Natural killer cell treated with Interleukin-12 subunit alpha and Interleukin-12 subunit beta and Interleukin-15 and Interleukin-18, amount 100 ng/mL, for 72 hours (primary cell): Measurements from ENCODE around the gene TMCO5A. TPM values are rescaled to one million over a fixed set of nuclear protein-coding genes. Genes with fewer than 3 reads are reported as not detected.
A peak's percentile ranks its signal among the peaks of the same experiment; 100 is the strongest.
"Not testable (repeated sequence)": the region's sequence is repeated elsewhere in the genome, so short reads cannot be mapped to it uniquely, and the experiment has no call there.

Experiments used
- ATAC-seq, 2 donors: fragments of 150-1000 bp; cut with Tn5 transposase in 1 of 2; sonication (Bioruptor Pico), chemical (Tn5 transposase) in 1 of 2; 2 replicates each; pipeline ENCODE4 v1.10.0; 2021
- DNase-seq: peaks from one replicate; pipeline ENCODE4 v3.0.0; 2022; ENCODE audit warnings: low spot score
- H3K27ac Mint-ChIP-seq, 2 donors: 1 replicate in 1 of 2; 2 replicates in 1 of 2; pipeline ENCODE4 v1.8.0; 2022; ENCODE audit warnings: mixed read lengths in 2 of 2, mild to moderate bottlenecking in 1 of 2, moderate library complexity in 1 of 2
- H3K27me3 Mint-ChIP-seq, 2 donors: 1 replicate in 1 of 2; 2 replicates in 1 of 2; pipeline ENCODE4 v1.8.0; 2022; ENCODE audit warnings: mixed read lengths in 2 of 2
- H3K36me3 Mint-ChIP-seq: one replicate; pipeline ENCODE4 v1.8.0; 2022; ENCODE audit warnings: mixed read lengths
- H3K4me1 Mint-ChIP-seq, 2 donors: 1 replicate in 1 of 2; 2 replicates in 1 of 2; pipeline ENCODE4 v1.8.0; 2022; ENCODE audit warnings: low read depth in 2 of 2, mixed read lengths in 2 of 2, mild to moderate bottlenecking in 1 of 2
- H3K4me3 Mint-ChIP-seq: one replicate; pipeline ENCODE4 v1.8.0; 2022; ENCODE audit warnings: mixed read lengths
- H3K9me3 Mint-ChIP-seq: 2 replicates; pipeline ENCODE4 v1.8.0; 2022; ENCODE audit warnings: mixed read lengths
- total RNA-seq, 2 donors: library from RNA; stranded (reverse); gene quantifications; one replicate each; pipeline ENCODE4 v1.2.3, GENCODE V29; 2022

The TMCO5A gene
- total RNA-seq, 2 donors from 2014 or later: not detected

DNA sequence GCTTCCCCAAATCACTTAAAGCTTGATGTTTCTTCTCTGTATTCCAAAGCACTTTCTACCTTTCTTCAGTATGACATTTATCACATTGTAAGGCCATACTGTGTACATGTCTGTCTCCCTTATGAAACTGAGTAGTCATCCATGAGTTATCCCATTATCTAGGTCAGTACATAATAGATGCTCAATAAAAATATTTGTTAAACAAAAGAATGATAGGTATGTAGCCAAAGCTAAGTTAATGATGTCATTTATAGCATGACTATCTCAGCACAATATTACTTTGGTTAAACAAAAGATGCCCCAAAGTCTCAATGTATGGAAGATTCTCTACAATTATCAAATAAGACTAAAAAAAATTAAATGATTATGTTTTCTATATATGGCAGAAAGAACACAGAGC lies 3.1 kb upstream of the TMCO5A start:
- DNase-seq: no peak
- Mint-ChIP-seq H3K9me3 (peaks cover 5% of the 10 kb centered on the region), H3K4me3 (no peak overlapping the region), H3K27ac (no peak overlapping the region), H3K36me3 (no peaks in the 10 kb centered on the region), H3K4me1 (no peaks in the 10 kb centered on the region), H3K27me3 (peaks cover 11 to 37% of the 10 kb centered on the region in 2 donors)
- no peak for ATAC-seq

DNA sequence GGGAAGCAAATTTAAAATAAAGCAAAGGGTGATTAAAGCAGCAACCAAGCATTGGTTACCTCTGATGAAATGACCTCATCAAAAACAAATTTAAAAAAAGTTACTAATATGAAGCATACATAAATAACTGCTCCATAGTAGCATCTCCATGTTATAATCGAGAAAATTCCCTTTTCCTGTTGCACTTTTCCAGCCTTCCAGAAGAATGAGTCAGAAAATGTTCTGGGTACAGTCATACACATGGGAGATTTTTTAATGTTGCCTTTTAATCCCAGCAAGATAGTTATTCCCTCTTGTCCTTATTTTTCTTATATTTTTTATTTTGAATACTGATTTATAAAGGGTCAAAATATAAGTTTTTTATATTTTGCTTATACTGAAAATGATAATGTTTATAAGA lies 2.6 kb upstream of the TMCO5A start:
- no peak for DNase-seq
- peaks cover 8% of the 10 kb centered on the region for H3K9me3 Mint-ChIP-seq
- no peaks in the 10 kb centered on the region for H3K36me3 Mint-ChIP-seq
- peaks cover 13 to 37% of the 10 kb centered on the region in 2 donors for H3K27me3 Mint-ChIP-seq
- no peaks in the 10 kb centered on the region for H3K4me1 Mint-ChIP-seq
- no peak for ATAC-seq
- no peak overlapping the region for H3K4me3 Mint-ChIP-seq
- no peak overlapping the region for H3K27ac Mint-ChIP-seq

DNA sequence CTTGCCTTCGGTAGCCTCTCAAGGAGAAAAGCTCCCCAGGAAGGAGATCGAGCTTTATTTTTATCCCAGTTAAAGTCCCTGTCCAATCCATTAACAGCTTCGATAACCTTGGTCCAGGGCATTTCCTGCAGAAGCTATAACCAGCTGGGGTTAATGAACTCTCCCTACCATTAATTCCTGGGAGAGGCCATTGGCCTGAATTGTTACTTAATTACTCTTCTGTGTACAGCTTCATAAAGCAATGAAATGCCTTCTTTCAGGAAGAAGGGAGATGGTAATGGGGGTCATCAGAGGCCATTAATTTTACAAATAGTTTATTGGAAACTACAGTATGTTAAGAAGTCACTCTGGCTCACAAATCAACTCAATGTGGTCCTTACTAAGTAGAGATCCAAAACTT lies 1.9 kb upstream of the TMCO5A start:
- Mint-ChIP-seq H3K27ac (no peak overlapping the region), H3K36me3 (no peaks in the 10 kb centered on the region), H3K4me1 (no peaks in the 10 kb centered on the region), H3K27me3 (peaks cover 13 to 31% of the 10 kb centered on the region in 2 donors), H3K4me3 (no peak overlapping the region), H3K9me3 (peaks cover 8% of the 10 kb centered on the region)
- ATAC-seq (no peak), DNase-seq (no peak)

DNA sequence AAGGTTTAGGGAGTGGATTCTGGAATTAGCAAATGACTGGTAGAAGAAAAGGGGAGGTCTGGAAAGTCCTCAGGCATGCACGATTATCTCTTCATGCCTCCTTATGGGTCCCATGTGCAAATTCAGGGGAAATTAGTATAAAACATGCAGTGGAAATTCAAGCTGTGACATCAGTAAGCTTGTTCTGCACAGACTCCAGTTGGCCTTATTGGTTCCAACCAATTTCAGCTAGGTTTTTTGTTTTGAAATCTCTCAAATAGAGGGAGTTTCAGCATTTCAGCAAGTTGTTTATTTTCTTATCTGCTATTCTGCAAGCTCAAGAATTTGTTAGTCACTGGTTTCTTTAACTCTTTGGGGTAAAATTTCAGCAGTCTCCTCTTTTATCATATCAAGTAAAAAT lies 774 bp upstream of the TMCO5A start:
- Mint-ChIP-seq H3K9me3 (peaks cover 8% of the 10 kb centered on the region), H3K4me3 (no peak overlapping the region), H3K27me3 (peaks cover 11 to 28% of the 10 kb centered on the region in 2 donors), H3K27ac (no peak overlapping the region), H3K36me3 (no peaks in the 10 kb centered on the region), H3K4me1 (no peaks in the 10 kb centered on the region)
- DNase-seq (no peak), ATAC-seq (no peak)

DNA sequence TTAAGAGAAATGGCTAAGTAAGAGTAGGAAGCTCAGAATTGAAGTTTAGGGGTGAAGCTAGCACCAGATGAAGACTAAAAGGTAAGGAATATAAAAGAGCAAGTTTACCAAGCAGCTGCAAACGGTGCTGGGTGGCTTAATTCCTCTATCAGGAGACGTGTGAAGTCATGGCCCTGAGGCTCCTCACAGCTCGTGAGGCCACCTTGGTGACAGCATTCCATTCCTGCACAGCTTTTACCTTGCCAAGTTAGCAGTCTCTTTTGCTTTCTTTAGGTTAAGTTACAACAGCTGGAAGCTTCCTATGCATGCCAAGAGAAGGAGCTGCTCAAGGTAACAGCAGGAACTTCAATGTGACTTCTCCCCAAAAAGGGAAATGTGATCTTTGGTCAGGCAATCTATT lies 6.4 kb downstream of the TMCO5A start:
- no peak overlapping the region for H3K27ac Mint-ChIP-seq
- no peaks in the 10 kb centered on the region for H3K4me1 Mint-ChIP-seq
- no peak for ATAC-seq
- H3K4me3 Mint-ChIP-seq: no peak overlapping the region
- H3K27me3 Mint-ChIP-seq: peaks cover 9 to 10% of the 10 kb centered on the region in 2 donors
- DNase-seq: no peak
- no peaks in the 10 kb centered on the region for H3K36me3 Mint-ChIP-seq
- peaks cover 13% of the 10 kb centered on the region for H3K9me3 Mint-ChIP-seq

DNA sequence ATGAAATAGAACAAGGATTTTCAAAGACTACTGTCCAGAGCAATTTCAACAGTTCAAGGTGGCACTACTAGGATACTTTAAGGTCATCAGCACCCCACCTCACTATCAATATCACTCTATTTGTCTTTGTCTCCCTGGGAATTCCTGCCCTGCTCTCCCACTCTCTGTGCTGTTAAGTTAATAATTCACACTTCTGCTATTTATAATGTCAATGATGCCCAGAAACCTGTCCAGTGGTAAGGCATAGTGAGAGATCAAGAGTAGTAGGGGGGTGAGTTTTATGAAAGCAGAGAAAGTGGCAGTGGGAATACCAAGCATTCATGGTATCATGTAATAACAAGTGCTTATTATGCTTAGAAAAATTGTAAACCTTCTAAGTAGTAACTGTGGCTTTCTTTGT lies 7.3 kb downstream of the TMCO5A start:
- peaks cover 9 to 12% of the 10 kb centered on the region in 2 donors for H3K27me3 Mint-ChIP-seq
- H3K27ac Mint-ChIP-seq: no peak overlapping the region
- ATAC-seq (no peak), DNase-seq (no peak)
- no peaks in the 10 kb centered on the region for H3K4me1 Mint-ChIP-seq
- H3K36me3 Mint-ChIP-seq: no peaks in the 10 kb centered on the region
- peaks cover 7% of the 10 kb centered on the region for H3K9me3 Mint-ChIP-seq
- H3K4me3 Mint-ChIP-seq: no peak overlapping the region

DNA sequence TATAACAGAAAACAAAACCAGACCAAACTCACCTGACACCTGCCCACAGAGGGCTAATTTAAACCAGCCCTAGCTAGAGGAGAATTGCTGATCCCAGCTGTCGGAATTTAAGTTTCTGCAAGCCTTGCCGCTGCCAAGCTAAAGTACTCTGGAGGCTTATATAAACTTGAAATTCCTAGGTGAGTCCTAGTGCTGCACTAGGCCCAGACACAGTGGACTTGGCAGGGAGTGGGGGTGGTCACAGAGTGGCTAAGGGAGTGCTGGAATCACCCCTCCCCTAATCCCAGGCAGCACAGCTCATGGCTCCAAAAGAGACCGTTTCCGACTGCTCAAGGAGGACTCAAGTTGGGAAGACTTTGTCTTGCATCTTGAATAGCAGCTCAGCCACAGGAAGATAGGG lies 17.6 kb downstream of the TMCO5A start:
- ATAC-seq: no peak
- peaks cover 17 to 28% of the 10 kb centered on the region in 2 donors for H3K27me3 Mint-ChIP-seq
- H3K4me1 Mint-ChIP-seq: no peaks in the 10 kb centered on the region
- peaks cover 7% of the 10 kb centered on the region for H3K36me3 Mint-ChIP-seq
- peaks cover 4% of the 10 kb centered on the region for H3K9me3 Mint-ChIP-seq
- no peak for DNase-seq
- H3K27ac Mint-ChIP-seq: no peak overlapping the region
- H3K4me3 Mint-ChIP-seq: no peak overlapping the region

DNA sequence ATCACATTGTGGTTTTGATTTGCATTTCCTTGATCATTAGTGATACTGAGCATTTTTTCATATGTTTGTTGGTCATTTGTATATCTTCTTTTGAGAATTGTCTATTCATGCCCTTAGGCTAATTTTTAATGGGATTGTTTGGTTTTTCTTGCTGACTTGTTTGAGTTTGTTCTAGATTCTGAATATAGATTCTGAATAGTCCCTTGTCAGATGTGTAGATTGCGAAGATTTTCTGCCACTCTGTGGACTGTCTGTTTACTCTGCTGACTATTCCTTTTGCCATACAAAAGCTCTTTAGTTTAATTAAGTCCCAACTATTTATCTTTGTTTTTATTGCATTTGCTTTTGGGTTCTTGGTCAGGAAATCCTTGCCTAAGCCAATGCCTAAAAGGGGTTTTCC lies 26.3 kb downstream of the TMCO5A start:
- Mint-ChIP-seq H3K9me3 (peaks cover 14% of the 10 kb centered on the region), H3K27me3 (peaks cover 15 to 36% of the 10 kb centered on the region in 2 donors)
- H3K27ac Mint-ChIP-seq, DNase-seq, H3K36me3 Mint-ChIP-seq, H3K4me3 Mint-ChIP-seq, H3K4me1 Mint-ChIP-seq, ATAC-seq: not testable (repeated sequence)

DNA sequence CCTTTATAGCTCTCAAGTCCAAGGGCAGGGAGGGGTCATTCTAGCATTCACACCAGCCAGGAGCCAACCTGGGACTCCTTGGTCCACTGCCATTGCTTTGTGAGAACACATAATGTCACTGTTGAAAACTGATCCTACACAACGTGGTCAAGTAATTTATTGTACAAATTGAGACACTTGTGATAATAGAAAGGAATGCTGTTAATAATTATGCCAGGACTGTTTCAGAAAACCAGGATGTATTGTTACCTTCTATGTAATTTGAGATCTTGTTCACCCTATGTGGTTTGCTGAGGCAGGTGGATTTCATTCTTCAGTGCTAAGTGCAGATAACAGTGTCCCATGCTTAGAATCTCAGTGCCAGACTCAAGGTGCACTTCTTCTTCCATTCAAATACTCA lies 33.3 kb downstream of the TMCO5A start:
- no peaks in the 10 kb centered on the region for H3K4me1 Mint-ChIP-seq

DNA sequence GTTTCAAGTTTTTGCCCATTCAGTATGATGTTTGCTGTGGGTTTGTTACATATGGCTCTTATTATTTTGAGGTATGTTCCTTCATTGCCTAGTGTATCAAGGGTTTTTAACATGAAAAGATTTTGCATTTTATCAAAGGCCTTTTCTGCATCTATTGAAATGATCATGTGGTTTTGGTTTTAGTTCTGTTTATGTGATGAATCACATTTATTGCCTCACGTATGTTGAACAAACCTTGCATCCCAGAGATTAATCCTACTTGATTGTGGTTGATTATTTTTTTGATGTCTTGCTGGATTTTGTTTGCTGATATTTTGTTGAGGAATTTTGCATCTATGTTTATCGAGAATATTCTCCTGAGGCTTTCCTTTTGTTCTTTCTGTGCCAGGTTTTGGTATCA lies 39.4 kb downstream of the TMCO5A start:
- Mint-ChIP-seq H3K27ac (no peak overlapping the region), H3K4me3 (no peak overlapping the region), H3K27me3 (peaks cover 15 to 22% of the 10 kb centered on the region in 2 donors), H3K4me1 (no peaks in the 10 kb centered on the region), H3K9me3 (peaks cover 6% of the 10 kb centered on the region), H3K36me3 (no peaks in the 10 kb centered on the region)
- no peak for ATAC-seq
- DNase-seq: no peak

More for the DNA sequence above, 33.3 kb downstream of the TMCO5A start:
- Mint-ChIP-seq H3K27ac (no peak overlapping the region), H3K9me3 (peaks cover 9% of the 10 kb centered on the region), H3K27me3 (peaks cover 17 to 25% of the 10 kb centered on the region in 2 donors), H3K36me3 (no peaks in the 10 kb centered on the region), H3K4me3 (no peak overlapping the region)
- no peak for ATAC-seq
- DNase-seq: no peak

DNA sequence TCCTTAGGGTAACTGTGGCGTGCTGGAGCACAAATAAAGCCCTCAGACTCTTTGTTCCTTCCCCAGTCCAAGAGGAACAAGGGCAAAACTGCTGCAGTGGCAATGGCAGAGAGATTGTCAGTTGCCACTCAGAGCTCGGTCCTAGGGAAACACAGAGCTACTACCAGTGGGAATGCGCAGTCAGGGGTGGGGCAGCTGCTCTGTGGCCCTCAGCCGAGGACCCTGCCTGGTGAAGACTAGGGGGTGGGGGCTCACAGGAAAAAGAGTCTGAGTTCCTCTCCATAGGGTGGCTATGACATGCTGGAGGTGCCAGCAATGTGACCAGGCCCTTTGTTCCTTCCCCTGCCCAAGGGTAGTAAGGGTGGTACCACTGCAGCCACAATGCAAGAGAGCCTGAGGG lies 43.8 kb downstream of the TMCO5A start:
- H3K4me1 Mint-ChIP-seq: no peaks in the 10 kb centered on the region
- DNase-seq: no peak
- no peaks in the 10 kb centered on the region for H3K36me3 Mint-ChIP-seq
- H3K27me3 Mint-ChIP-seq: peaks cover 19 to 22% of the 10 kb centered on the region in 2 donors
- no peak for ATAC-seq
- H3K9me3 Mint-ChIP-seq: peaks cover 3% of the 10 kb centered on the region
- H3K4me3 Mint-ChIP-seq: no peak overlapping the region
- no peak overlapping the region for H3K27ac Mint-ChIP-seq

DNA sequence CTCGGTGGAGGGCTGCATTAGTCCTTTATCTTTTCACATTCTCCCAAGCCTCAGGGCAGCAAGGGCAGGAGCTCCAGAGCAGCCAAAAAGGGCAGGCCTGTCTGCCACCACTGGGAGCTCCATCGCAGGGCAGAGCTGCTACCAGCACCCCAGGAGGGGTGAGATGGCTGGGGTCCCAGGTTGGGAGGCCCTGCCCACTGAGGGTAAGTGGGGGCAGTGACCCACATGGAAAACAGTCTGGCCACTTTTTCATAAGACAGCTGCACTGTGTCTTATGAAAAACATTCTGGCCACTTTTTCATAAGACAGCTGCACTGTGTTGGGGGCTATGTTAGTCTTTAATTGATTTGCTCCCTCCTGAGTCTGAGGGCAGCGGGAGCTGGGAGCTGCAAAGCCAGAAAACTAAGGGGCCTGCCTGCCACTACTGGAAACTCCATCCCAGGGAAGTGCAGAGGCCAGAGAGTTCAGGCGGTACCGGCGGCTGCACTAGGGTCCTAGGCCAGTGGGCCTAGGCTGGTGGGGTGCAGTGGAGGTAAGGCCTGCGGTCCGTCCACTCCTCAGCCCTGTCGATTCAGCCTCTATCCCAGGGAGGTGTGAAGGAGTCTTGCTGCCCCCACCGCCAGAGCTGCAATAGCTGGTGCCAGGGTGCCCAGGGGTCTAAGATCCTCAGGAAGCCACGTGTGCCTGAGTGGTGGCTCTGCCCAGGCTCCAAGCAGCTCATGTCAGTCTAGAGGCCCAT lies 45.4 kb downstream of the TMCO5A start:
- Mint-ChIP-seq H3K4me3 (no peak overlapping the region), H3K27me3 (peaks cover 8 to 19% of the 10 kb centered on the region in 2 donors), H3K36me3 (no peaks in the 10 kb centered on the region), H3K9me3 (no peaks in the 10 kb centered on the region), H3K4me1 (no peaks in the 10 kb centered on the region), H3K27ac (no peak overlapping the region)
- ATAC-seq (peak in 1 of 2 donors; percentile 36), DNase-seq (no peak)

DNA sequence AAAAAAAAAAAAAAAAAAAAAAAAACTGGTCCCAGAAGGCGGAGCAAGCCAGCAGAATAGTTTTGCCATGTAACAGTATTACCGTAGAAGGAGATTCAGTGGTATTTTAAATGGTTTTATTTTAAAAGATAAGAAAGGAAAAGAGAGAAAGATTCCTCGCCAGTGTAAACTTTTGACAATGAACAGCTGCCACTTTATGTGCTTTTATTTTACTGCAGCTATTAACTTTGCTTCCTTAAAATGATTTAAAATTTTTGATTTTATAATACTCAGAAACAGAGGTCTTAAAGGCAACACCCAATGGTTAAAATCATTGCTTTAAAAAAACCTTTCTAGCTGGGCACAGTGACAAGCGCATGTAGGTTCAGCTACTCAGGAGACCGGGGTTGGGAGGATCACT lies 46.8 kb downstream of the TMCO5A start:
- Mint-ChIP-seq H3K27ac (no peak overlapping the region), H3K4me3 (no peak overlapping the region), H3K4me1 (no peaks in the 10 kb centered on the region), H3K36me3 (no peaks in the 10 kb centered on the region), H3K27me3 (peaks cover 6 to 18% of the 10 kb centered on the region in 2 donors), H3K9me3 (no peaks in the 10 kb centered on the region)
- ATAC-seq: no peak
- DNase-seq: no peak

DNA sequence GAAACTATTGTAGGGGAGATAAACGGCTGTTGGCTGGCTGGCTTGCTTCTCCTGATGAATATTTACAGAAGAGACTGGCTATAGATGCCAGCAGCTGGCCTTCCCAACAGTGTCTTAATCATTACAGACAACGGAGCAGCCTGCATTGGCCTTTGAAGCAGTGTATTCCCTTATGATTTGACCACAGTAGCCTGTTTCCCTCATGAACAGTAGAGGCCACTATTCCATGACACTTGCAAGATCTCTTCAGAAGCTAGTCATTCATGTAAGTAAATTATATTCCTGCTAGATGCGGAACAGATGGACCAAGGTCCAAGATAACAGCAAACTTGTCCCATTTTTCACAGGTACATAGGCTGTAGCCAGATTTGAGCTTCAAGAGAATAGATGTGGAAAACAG lies 47.3 kb downstream of the TMCO5A start:
- Mint-ChIP-seq H3K36me3 (no peaks in the 10 kb centered on the region), H3K27me3 (peaks cover 10 to 15% of the 10 kb centered on the region in 2 donors), H3K4me1 (no peaks in the 10 kb centered on the region), H3K4me3 (no peak overlapping the region), H3K9me3 (no peaks in the 10 kb centered on the region), H3K27ac (no peak overlapping the region)
- ATAC-seq (no peak), DNase-seq (no peak)

DNA sequence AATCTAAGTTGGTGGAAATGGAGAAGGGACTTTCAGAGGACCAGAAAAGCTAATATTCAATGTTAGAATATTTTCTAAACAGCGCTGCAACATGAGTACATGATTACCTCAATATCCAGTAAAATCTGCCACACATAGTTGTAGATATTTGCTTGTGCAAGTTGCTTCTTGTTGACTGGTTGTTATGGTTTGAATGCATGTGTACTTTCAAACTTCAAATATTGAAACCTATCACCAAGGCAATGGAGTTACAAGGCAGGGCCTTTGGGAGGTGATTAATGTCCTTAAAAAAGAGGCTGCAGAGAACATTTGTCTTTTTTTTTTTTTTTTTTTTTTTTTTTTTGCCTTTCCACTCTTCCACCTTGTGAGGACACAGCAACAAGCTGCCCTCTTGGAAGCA lies 49.9 kb downstream of the TMCO5A start:
- ATAC-seq (no peak), DNase-seq (no peak)
- H3K4me3 Mint-ChIP-seq: no peak overlapping the region
- peaks cover 13 to 20% of the 10 kb centered on the region in 2 donors for H3K27me3 Mint-ChIP-seq
- H3K36me3 Mint-ChIP-seq: peaks cover 9% of the 10 kb centered on the region
- H3K4me1 Mint-ChIP-seq: no peaks in the 10 kb centered on the region
- H3K27ac Mint-ChIP-seq: no peak overlapping the region
- H3K9me3 Mint-ChIP-seq: peaks cover 4% of the 10 kb centered on the region
